UCSD-AML1 (cell line): Measurements from ENCODE around the gene BCAS4.
"Not testable (repeated sequence)": the region's sequence is repeated elsewhere in the genome, so short reads cannot be mapped to it uniquely, and the experiment has no call there.

ENCODE experiments used
- DNase-seq: peaks from one replicate; lab custom pipeline; 2025; ENCODE audit not compliant: unreplicated experiment; lab: John Stamatoyannopoulos, UW

The BCAS4 gene

DNA sequence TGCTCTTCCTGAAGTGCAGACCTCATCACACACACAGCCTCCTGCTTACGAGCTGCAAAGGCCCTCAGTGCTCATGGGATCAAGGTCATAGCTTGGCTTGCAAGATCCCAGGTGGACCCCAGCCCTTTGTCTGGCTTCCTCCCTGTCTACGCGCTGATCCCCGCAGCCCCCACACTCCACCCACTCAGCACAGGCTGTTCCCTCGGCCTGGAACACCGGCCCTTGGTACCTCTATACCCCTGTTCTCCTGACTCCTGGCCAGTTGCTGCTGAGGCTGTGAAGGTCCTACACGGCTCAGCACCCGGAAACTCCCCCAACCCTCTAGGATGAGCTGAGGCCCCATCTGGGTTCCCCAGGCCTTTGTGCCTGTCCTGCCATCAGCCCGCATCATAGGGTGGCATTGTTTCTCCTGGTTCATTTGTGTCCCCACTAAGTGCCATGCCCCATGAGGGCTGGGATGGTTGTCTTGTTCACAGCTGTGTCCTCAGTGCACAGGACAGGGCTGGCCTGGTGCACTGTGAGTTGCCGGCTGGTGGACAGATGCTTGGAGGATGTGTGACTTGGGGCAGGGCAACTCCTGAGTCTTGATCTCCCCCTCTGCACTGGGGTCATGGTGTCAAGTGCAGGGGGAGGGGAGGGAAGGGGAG lies 79.4 kb downstream of the BCAS4 start:
- no peak for DNase-seq

DNA sequence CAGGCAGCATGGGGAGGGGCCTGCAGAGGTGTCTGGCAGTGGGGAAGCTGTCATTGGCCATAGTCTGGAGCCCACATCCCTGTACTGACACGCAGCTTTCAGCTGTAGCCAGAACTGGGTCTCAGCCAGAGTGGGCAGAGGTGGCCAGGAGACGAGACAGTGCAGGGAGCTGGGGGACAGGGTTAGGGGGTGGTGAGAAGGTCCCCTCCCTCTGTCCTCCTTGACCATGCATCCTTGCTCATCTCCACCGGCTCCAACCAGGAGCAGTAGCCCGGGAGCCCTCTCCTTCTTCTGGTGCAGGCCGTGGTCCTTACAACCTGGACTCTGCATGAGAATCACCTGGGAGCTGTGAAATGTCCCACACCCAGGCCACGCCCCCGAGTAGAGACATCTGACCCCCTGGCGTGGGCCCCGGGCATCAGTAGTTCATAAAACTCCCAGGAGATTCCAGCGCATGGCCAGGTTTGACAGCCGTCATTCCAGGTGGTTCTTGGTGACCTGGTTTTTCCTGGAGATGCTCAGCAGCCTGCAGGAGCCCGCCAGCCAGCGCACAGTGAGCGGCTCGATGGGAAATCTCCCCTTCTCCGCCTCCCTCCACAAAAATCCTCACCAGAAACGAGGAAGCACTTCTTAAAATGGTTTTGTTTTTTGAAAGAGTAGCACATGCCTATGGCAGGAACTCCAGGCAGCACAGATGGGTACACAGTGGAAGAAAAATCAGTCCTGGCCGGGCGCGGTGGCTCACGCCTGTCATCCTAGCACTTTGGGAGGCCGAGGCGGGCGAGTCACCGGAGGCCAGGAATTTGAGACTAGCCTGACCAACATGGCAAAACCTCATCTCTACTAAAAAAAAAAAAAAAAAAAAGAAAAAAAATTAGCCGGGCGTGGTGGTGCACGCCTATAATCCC lies 80.2 kb downstream of the BCAS4 start:
- DNase-seq, result no peak

DNA sequence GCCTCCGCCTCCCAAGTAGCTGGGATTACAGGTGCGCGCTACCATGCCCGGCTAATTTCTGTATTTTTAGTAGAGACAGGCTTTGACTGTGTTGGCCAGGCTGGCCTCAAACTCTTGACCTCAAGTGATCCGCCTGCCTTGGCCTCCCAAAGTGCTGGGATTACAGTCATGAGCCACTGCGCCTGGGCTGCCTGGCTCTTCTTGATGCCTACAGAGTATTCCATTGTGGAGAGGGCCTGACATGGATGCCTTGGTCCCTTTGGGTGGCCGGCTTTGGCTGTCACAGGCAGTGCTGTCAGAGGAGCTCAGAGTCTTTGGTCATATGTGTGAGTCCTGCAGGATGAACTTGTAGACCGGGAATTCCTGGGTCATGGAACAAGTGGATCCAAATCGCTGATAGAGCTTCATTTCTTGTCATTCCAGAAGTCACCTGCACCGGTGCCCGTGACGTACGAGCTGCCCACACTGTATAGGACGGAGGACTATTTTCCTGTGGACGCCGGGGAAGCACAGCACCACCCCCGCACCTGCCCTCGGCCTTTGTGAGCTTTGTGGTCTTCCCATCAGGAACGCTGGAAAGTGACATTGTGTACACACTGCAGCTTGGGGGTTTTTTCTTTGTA lies 81.3 kb downstream of the BCAS4 start:
- DNase-seq, result no peak

DNA sequence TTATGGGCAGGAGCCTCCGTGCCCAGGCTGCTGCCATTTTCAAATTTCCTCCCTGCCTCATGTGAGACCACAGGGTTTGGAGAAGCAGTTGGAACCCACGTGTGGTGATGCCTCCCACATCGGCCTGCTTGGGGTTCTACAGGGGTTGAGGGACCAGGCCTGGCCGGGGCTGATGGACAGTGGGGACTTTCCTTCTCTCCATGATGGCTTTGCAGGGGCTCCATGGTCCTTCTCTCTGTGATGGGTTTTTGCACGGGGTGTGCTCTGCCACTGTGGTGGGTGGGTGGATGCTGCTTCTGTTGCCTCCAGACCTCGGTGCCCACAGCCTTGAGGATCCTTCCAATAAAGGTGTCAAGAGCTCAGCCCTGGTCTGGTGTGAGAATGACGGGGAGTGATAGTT lies 82.0 kb downstream of the BCAS4 start:
- no peak for DNase-seq

DNA sequence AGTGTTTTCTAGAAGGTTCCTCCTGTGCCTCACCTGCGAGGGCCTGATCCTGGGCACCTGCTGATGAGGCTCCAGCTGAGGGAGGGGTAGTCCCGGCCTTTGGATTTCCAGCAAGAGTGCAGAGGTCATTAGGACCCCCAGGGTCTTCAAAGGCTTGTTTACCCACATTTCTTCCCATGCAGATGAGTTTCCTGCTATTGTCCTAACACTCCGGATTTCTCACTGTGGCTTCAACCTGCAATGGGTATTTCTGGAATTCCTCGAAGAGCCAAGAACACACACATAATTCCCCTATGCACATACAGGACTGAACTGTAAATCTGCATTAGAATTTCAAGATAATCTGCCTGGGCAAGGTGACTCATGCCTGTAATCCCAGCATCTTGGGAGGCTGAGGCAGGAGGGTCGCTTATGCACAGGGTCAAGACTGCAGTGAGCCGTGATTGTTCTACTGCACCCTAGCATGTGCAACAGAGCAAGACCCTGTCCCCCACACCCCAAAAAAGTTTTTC lies 82.4 kb downstream of the BCAS4 start:
- no peak for DNase-seq

DNA sequence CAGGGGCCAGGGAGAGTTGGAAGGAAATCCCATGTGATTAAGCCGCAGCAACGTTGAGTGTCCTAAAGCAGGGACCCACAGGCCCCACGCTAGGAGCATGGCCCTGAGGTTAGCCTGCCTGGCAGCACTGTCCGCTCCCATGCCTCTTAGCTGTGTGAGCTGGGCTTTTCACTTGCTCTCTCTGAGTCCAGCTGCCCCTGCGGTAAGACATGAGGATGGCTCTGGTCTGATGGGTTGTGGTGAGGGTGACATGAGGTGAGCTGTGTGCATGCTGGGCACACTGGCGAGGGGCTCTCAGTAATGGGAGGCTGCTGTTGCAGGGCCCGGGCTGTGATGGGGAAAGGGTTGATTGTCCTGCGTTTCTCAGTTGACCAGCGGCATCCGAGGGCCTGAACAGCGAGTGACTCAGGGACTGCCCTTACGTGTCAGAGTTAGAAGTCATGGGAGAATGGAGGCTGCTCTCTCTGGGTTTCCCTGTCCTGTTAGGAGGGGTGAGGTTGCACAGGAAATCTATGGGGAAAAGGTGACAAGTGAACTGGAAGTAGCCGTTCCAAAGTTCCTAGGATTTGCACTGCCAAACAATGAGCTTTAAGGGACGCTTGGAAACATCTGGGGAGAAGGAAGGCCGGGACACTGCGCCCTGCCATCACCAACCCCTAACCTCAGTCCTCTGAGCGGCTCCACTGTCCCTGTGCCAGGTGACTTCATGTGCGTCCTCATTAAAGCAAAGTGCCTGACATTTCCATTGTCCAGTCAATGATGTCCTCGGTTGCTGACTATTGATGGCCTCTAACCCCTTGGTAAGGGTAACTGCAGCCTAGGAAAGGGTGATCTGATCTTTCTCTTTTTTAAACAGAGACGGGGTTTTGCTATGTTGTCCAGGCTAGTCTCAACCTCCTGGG lies 85.0 kb downstream of the BCAS4 start:
- DNase-seq, result no peak

DNA sequence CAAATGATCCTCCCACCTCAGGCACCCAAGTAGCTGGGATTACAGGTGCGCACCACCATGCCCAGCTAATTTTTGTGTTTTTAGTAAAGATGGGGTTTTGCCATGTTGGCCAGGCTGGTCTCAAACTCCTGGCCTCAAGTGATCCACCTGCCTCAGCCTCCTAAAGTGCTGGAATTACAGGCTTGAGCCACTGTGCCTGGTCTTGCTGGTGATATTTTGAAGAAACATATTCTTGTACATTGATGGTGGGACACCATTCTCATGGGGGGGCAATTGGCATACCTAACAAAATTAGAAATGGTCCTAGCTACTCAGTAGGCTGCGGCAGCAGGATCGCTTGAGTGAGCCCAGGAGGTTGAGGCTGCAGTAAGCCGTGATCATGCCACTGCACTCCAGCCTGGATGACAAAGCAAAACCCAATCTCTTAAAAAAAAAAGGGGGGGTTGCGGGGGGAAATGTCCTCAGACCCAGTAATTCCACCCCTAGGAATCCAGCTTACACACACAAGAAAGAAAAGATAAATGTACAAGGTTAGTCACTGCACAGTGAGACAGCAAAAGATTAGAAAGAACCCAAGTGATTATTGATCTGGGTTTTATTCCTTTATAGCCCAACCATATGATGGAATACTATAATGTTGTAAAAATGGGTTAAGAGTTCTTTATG lies 87.0 kb downstream of the BCAS4 start:
- DNase-seq, result not testable (repeated sequence)

DNA sequence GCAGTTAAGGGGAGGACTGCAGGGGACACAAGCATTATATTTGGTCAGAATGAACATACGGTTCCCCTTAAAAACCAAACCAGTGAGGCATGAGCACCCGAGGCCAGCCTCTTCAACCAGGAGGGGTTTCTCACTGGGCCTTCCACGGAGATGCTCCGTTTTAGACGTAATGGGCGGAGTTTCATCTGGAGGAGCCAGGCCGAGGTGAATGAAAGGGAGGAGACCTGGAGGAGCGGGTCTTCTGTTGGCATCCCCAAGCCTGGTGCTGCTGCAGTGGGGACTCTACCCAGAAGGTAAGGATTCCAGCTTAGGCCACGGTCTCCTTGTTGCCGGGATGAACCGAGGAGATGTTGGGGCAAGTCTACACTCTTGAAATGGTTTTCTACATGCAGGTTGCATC lies 89.0 kb downstream of the BCAS4 start:
- DNase-seq, result no peak

DNA sequence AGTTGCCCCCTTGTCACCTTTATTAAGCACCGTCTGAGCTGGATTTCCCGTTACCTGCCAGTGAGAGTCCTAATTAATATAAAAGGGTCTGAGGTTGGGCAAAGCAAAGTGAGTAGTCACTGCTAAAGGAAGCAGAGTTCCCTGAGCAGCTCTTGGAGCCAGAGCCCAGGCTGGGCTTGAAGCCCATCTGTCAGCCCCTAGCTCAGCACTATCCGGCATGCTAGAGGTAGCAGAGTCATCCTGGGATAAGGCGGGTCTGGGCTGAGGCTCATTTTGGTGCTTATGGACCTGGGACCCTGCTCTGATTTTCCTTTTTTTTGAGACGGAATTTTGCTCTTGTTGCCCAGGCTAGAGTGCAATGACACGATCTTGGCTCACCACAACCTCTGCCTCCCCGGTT lies 90.2 kb downstream of the BCAS4 start:
- no peak for DNase-seq

DNA sequence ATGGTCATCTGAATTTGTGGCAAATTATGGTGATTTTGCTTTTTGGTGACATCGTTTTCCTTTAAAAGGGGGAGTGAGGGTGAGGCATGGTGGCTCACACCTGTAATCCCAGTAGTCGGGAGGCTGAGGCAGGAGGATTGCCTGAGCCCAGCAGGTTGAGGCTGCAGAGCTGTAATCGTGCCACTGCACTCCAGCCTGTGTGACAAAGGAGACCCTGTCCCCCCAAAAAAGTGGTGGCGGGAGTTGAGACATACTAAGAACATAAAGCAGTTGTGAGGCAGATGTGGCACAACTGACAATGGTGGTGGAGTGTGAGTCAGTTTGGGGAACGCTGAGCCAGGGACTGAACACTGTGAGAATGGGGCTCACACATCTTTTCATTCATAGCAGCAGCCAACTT lies 90.9 kb downstream of the BCAS4 start:
- no peak for DNase-seq

DNA sequence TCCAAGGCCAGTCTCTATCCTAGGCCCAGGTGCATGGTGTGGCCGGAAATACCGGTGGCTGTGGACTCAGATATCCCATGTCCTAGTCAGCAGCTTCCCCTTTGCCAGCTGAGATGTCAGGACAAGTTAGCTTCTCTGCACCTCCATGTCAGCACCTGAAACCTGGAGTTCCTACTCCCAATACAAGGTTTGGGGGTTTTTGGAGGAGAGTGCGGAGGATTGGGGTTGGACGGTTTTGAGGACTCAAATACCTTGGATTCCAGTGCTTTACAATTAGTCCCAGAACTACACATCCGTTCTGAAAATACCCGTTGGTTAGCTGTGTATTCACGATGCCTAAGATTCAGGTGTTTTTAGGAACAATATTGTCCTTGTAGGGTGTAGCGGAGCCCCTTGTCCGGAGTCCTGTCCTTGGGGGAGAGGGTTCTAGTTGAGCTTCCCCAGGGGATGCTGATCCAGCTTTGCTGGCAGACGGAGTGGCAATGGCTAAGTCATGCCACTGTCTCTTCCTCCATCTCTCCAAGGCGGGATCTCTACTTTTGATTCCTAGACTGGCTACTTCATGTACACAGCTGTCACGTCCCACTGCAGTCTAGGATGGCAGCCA lies 91.4 kb downstream of the BCAS4 start:
- DNase-seq, result no peak

DNA sequence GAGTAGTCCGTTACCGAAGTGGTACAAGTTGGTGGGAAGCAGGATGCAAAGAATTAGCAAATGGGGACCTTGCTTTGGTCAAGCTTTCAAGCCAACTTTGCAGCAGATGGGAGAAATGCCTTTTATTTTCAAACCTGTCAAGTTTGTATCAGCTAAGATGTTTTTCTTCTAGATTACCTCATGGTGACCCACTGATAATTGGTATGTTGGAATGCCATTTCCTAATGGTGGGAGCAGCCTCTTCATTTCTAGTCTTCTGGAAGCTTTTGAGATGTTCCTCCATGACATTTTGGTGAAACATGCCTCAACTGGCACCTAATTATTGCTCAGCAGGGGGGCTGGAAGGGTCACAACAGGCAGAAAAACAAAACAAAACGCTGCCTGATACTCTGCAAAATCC lies 92.7 kb downstream of the BCAS4 start:
- DNase-seq, result no peak

DNA sequence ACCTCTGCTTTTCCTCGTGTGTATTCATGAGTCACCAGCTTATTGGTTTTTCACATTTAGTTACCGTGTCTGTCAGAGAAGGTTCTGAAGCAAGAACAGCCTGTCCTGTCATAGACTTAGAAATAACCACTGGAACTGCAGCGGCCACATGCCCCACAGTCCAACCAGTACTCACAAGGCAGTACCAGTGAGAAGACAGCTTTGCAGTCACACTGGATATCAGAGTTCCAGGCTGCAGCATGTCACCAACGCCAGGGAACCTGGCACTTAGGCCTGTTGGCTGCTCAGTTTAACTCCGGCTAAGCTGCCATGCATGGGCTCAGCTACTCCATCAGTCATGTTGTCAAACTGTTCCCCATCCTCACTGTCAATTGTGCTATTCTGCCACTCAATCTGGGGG lies 96.3 kb downstream of the BCAS4 start:
- DNase-seq, result no peak

DNA sequence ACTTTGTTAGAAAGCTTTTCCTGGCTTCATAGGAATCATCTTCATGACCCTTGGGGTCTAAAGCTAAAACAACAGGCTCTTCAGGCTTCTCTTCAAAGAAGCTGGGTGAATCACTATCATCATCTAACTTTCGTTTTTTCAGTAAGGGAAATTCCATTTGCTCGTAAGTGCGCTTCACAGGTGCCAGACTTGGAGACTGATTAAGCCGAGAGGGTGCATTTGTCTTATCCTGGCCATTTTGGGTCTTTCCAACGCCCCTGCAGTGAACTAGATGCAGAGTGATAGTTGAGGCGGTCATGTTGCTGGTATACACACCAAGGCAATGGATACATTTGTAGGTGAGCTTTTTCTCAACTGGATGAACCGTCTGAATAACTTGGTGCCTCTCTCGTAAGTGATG lies 97.5 kb downstream of the BCAS4 start:
- no peak for DNase-seq

DNA sequence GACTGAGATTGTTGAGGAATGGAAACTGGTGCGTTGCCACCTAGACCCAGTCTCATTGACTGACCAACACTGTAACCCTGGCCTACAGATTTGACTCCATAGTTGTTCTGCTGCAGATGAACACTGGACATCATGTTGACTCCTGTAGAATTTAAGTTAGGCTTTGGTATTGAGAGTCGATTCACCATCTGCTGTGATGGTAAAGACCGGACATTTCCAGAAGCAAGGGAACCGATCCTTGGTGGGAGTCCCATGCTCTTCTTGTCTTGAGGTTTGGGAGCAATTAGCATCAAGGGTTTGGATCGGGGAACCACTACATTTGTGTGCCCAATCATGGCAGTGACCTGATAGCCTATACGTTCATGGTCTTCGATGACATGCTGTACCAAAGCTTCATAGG lies 98.8 kb downstream of the BCAS4 start:
- DNase-seq, result no peak

DNA sequence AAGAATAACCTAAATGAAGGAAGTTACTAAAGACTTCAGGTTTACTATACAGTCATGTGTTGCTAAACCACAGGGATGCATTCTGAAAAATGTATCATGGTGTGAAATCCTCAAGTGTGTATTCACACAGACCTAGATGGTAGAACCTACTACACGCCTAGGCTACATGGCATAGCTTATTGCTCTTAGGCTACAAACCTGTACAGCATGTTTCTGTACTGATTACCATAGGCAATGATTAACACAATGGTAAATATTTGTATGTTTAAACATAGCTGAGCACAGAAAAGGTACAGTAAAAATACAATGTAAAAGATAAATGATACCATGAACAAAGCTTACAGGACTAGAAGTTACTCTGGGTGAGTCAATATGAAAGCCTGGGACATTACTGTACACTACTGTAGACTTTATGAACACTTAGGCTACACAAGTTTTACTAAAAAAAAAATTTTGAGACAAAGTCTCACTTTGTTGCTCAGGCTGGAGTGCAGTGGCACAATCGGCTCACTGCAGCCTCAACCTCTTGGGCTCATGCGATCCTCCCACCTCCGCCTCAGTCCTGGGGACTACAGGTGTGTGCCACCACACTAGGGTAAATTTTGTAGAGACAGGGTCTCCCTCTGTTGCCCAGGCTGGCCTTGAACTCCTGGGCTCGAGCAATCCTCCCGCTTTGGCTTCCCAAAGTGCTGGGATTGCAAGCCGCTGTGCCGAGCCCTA lies 100.4 kb downstream of the BCAS4 start:
- no peak for DNase-seq

DNA sequence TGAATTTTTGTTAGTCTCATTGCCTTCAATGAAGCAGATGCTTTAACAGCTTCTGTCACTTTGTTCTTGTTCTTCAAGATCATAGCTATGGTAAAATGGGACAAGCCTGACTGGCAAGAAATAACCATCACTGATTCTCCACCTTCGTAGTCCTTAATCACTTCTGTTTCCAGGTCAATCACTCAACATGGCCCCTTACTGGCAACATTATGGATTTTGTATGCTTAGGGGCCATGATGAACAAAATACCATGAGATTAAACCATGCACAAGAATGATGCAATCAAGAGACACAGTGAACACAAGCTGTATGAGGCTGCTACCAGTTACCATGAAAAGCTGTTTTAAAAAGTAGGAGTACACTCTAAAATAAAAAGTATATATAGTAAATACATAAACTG lies 103.6 kb downstream of the BCAS4 start:
- DNase-seq, result no peak

DNA sequence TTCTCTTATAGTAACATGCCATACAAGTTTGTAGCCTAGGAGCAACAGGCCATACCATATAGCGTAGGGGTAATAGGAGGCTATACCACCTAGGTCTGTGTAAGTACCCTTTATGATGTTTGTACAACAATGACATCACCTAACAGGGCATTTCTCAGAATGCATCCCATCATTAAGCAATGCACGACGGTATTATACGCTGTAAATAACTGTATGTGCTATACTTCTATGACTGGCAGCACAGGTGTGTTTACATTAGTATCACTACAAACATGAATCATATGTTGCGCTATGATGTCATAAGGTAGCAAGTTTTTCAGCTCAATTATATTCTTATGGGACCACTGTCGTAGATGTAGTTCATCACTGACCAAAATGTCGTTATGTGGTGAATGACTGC lies 105.4 kb downstream of the BCAS4 start:
- DNase-seq, result no peak

DNA sequence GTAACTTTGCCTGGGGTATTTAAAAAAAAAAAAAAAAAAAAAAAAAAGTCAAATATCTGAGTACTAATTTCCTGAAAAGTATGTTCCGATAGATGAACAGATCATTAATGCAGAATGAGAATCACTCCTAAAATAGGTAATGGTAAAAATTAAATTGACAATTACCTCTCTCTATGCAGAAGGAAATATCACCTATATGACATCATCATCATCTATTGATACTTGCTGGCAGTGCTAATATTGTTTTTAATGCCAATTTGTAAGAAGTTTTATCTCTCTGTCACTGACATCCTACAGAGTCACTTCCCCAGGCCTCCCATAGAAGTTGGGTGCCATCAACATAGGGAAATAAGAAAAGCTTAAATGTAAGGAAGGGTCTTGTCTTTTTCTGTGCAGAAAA lies 106.4 kb downstream of the BCAS4 start:
- DNase-seq, result no peak
